Inflammatory macrophage treated with lipopolysaccharide for 1 hour (primary cell): Measurements from ENCODE around the gene RFESD.
"Not testable (repeated sequence)": the region's sequence is repeated elsewhere in the genome, so short reads cannot be mapped to it uniquely, and the experiment has no call there.

ENCODE experiments used
- DNase-seq, 2 donors: peaks; one replicate each; pipeline ENCODE4 v3.0.0-alpha.2; 2020 to 2022

Gene RFESD

GRCh38 chr5:95667678-95668077 lies 21.1 kb downstream of the RFESD start:
- DNase-seq: no peak

- no peak for DNase-seq
Measured at GRCh38 chr5:95668216-95668615, 21.6 kb downstream of the RFESD start.

GRCh38 chr5:95668728-95669127 lies 22.2 kb downstream of the RFESD start:
- no peak for DNase-seq

- DNase-seq: no peak
Measured at GRCh38 chr5:95669540-95669939, 23.0 kb downstream of the RFESD start.

GRCh38 chr5:95669985-95670384 lies 23.4 kb downstream of the RFESD start:
- no peak for DNase-seq

GRCh38 chr5:95670568-95670967 lies 24.0 kb downstream of the RFESD start:
- DNase-seq: no peak

GRCh38 chr5:95671826-95672225 lies 25.2 kb downstream of the RFESD start:
- DNase-seq: peak in 1 of 2 donors; percentile 23

GRCh38 chr5:95672641-95673040 lies 26.1 kb downstream of the RFESD start:
- no peak for DNase-seq

GRCh38 chr5:95673081-95673480 lies 26.5 kb downstream of the RFESD start:
- peak in 1 of 2 donors; percentile 31 for DNase-seq

GRCh38 chr5:95682891-95683290 lies 36.3 kb downstream of the RFESD start, which contains the start of gene SPATA9:
Gene SPATA9, minus strand, starts transcription at chr5:95682991. Its CDS starts 137 bp downstream, at chr5:95682854.
- DNase-seq: no peak

GRCh38 chr5:95684361-95684760 lies 37.8 kb downstream of the RFESD start:
- DNase-seq: no peak

- no peak for DNase-seq
Measured at GRCh38 chr5:95686651-95687050, 40.1 kb downstream of the RFESD start.

- DNase-seq: no peak
Measured at GRCh38 chr5:95689680-95690079, 43.1 kb downstream of the RFESD start.

- no peak for DNase-seq
Measured at GRCh38 chr5:95690333-95690732, 43.8 kb downstream of the RFESD start.

- DNase-seq: no peak
Measured at GRCh38 chr5:95697781-95698681, 51.5 kb downstream of the RFESD start.

- no peak for DNase-seq
Measured at GRCh38 chr5:95699337-95699736, 52.8 kb downstream of the RFESD start.

- no peak for DNase-seq
Measured at GRCh38 chr5:95701074-95701473, 54.5 kb downstream of the RFESD start.

- no peak for DNase-seq
Measured at GRCh38 chr5:95704150-95704549, 57.6 kb downstream of the RFESD start.

GRCh38 chr5:95706196-95706595 lies 59.6 kb downstream of the RFESD start:
- not testable (repeated sequence) for DNase-seq

GRCh38 chr5:95707055-95707454 lies 60.5 kb downstream of the RFESD start:
- no peak for DNase-seq
